PC-9 (cell line): ENCODE results near the gene LAMC3. TPM values are rescaled to one million over a fixed set of nuclear protein-coding genes. Genes with fewer than 3 reads are reported as not detected.

Experiments
- BruUV-seq: library from RNA; stranded (reverse); fragments of 400-500 nt; replicated peaks from 2 replicates; lab custom pipeline; 2021; lab: Mats Ljungman, UMichigan
- CTCF ChIA-PET: fragments of 300-600 bp; sonication (Branson Sonifier 250); formaldehyde crosslinking; loops from one replicate; lab custom pipeline; 2022; ENCODE audit warnings: antibody characterized with exemption; lab: Charles Lee
- POLR2A ChIA-PET: fragments of 300-600 bp; sonication (Branson Sonifier 250); formaldehyde crosslinking; loops from one replicate; lab custom pipeline; 2022; ENCODE audit warnings: antibody characterized with exemption; ENCODE audit not compliant: unreplicated experiment; lab: Charles Lee
- DNase-seq, 2 experiments: peaks; one replicate each; pipeline versions ENCODE4 v3.0.0 to v3.0.0-alpha.2; 2015 to 2022; ENCODE audit warnings: mixed read lengths in 1 of 2
- H2AFZ ChIP-seq: fragments of 200-600 bp; sonication (generic); 2 replicates; pipeline ENCODE4 v1.8.1; 2017; ENCODE audit warnings: antibody characterized with exemption
- H3F3A ChIP-seq: fragments of 200-600 bp; sonication (generic); 2 replicates; pipeline ENCODE4 v1.8.1; 2017; ENCODE audit warnings: antibody characterized with exemption, mild to moderate bottlenecking, low read depth; ENCODE audit not compliant: insufficient read depth
- H3K27ac ChIP-seq: fragments of 200-600 bp; sonication (generic); 2 replicates; pipeline ENCODE4 v1.6.1; 2016; ENCODE audit warnings: mixed run types
- H3K27me3 ChIP-seq: fragments of 200-600 bp; sonication (generic); 2 replicates; pipeline ENCODE4 v1.6.1; 2016; ENCODE audit warnings: low read depth, mixed run types; ENCODE audit not compliant: insufficient read depth
- H3K36me3 ChIP-seq: fragments of 200-600 bp; sonication (generic); 2 replicates; pipeline ENCODE4 v1.6.1; 2016; ENCODE audit warnings: low read depth, mixed run types
- H3K4me1 ChIP-seq: fragments of 200-600 bp; sonication (generic); replicated peaks from 2 replicates; pipeline ENCODE4 v1.6.1; 2016; ENCODE audit warnings: mixed run types; ENCODE audit not compliant: insufficient read depth
- H3K4me2 ChIP-seq: fragments of 200-600 bp; sonication (generic); 2 replicates; pipeline ENCODE4 v1.6.1; 2017; ENCODE audit warnings: mixed run types
- H3K4me3 ChIP-seq: fragments of 200-600 bp; sonication (generic); 2 replicates; pipeline ENCODE4 v1.6.1; 2016; ENCODE audit warnings: mixed run types
- H3K79me2 ChIP-seq: fragments of 200-600 bp; sonication (generic); 2 replicates; pipeline ENCODE4 v1.6.1; 2017; ENCODE audit warnings: low read depth, mixed run types
- H3K9me2 ChIP-seq: fragments of 200-600 bp; sonication (generic); 2 replicates; pipeline ENCODE4 v1.8.1; 2017; ENCODE audit warnings: mild to moderate bottlenecking; ENCODE audit not compliant: insufficient read depth
- H3K9me3 ChIP-seq: fragments of 200-600 bp; sonication (generic); 2 replicates; pipeline ENCODE4 v1.8.1; 2016; ENCODE audit warnings: low read depth; ENCODE audit not compliant: insufficient read depth
- H4K20me1 ChIP-seq: fragments of 200-600 bp; sonication (generic); 2 replicates; pipeline ENCODE4 v1.8.1; 2017; ENCODE audit not compliant: insufficient read depth
- CTCF ChIP-seq: fragments of 200-600 bp; sonication (generic); conservative IDR thresholded peaks from 2 replicates; pipeline ENCODE4 v1.6.1; 2017; ENCODE audit warnings: mixed run types, antibody characterized with exemption, mild to moderate bottlenecking, moderate library complexity
- EZH2 ChIP-seq: fragments of 200-600 bp; sonication (generic); IDR thresholded peaks from 2 replicates; pipeline ENCODE4 v1.8.0; 2017; ENCODE audit warnings: antibody characterized with exemption, low read depth
- intact Hi-C: fragments of 100-400 bp; cut with micrococcal nuclease; formaldehyde crosslinking; loops from one replicate; pipeline ENCODE4 v1.10.0; 2022; ENCODE audit not compliant: unreplicated experiment
- total RNA-seq: library from RNA; stranded (reverse); gene quantifications from 2 replicates; pipeline ENCODE4 v1.2.3, GENCODE V29; 2021

Gene LAMC3
- total RNA-seq, 1 experiment from 2014 or later = 0.41 TPM

- Histone ChIP-seq H4K20me1 (no peaks in the 10 kb centered on the region), H3K27ac (no peak overlapping the region), H3K9me3 (no peaks in the 10 kb centered on the region), H2AFZ (no peak overlapping the region), H3K4me1 (peaks cover 20% of the 10 kb centered on the region), H3K36me3 (no peaks in the 10 kb centered on the region), H3K27me3 (no peaks in the 10 kb centered on the region), H3K4me3 (no peak overlapping the region), H3K9me2 (no peaks in the 10 kb centered on the region), H3F3A (peaks cover 9% of the 10 kb centered on the region; the same call in 1 of the 2 replicates), H3K79me2 (no peaks in the 10 kb centered on the region), H3K4me2 (no peak overlapping the region)
- no peak for DNase-seq
- TF ChIP-seq CTCF = no peak
- TF ChIP-seq EZH2 = no peak
- BruUV-seq = no TSS peak
- POLR2A ChIA-PET = no interaction called here
- CTCF ChIA-PET = no interaction called here
- intact Hi-C loops = no loop called here
These were observed 82.5 kb downstream of the LAMC3 start for GRCh38 chr9:131091352-131091992.

- H4K20me1 ChIP-seq = no peaks in the 10 kb centered on the region; the same call in 1 of the 2 replicates
- H3K9me3 ChIP-seq = no peaks in the 10 kb centered on the region
- no peaks in the 10 kb centered on the region for H3K9me2 ChIP-seq
- H3K36me3 ChIP-seq = no peaks in the 10 kb centered on the region
- no TSS peak for BruUV-seq
- H3F3A ChIP-seq = peaks cover 9% of the 10 kb centered on the region; the same call in 1 of the 2 replicates
- no peak overlapping the region for H3K27ac ChIP-seq
- peaks cover 21% of the 10 kb centered on the region for H3K4me1 ChIP-seq
- no peaks in the 10 kb centered on the region for H3K27me3 ChIP-seq
- intact Hi-C loops = loop anchor here (1.0 kb wide), 1 partner anchor 10 kb away; no protein-coding TSS in a partner anchor
- 0 out of 2 replicates have a peak, but pooled peaks cover under 1% of the 10 kb centered on the region for H3K79me2 ChIP-seq
- ChIA-PET CTCF (no interaction called here), POLR2A (no interaction called here)
- no peak overlapping the region for H2AFZ ChIP-seq
- TF ChIP-seq CTCF (no peak), EZH2 (no peak)
- peak overlapping the region; percentile 36 for H3K4me2 ChIP-seq
- no peak for DNase-seq
- H3K4me3 ChIP-seq = no peak overlapping the region
These were observed 83.1 kb downstream of the LAMC3 start for GRCh38 chr9:131092030-131092429.

GRCh38 chr9:131092548-131093440 lies 83.8 kb downstream of the LAMC3 start:
- H2AFZ ChIP-seq = no peak overlapping the region
- 0 out of 2 replicates have a peak, but pooled peaks cover 4% of the 10 kb centered on the region for H3K79me2 ChIP-seq
- H3K4me1 ChIP-seq = peaks cover 28% of the 10 kb centered on the region
- ChIA-PET CTCF (interaction anchor here (0.6 to 0.7 kb wide), 2 partner anchors 23 to 33 kb away, joined by 5 to 7 read pairs; partner anchors contain the start of gene NUP214), POLR2A (no interaction called here)
- no TSS peak for BruUV-seq
- no peaks in the 10 kb centered on the region for H3K36me3 ChIP-seq
- TF ChIP-seq EZH2 (no peak), CTCF (no peak)
- peak; percentile 63 to 81 for DNase-seq
- no peak overlapping the region for H3K27ac ChIP-seq
- peaks cover 17% of the 10 kb centered on the region; the same call in 1 of the 2 replicates for H3F3A ChIP-seq
- H4K20me1 ChIP-seq = peaks cover 8% of the 10 kb centered on the region; the same call in 1 of the 2 replicates
- H3K4me3 ChIP-seq = no peak overlapping the region
- no peaks in the 10 kb centered on the region for H3K9me2 ChIP-seq
- H3K27me3 ChIP-seq = no peaks in the 10 kb centered on the region
- intact Hi-C loops = loop anchor here (1.0 kb wide), 1 partner anchor 10 kb away; no protein-coding TSS in a partner anchor
- H3K4me2 ChIP-seq = peak overlapping the region; percentile 36
- H3K9me3 ChIP-seq = no peaks in the 10 kb centered on the region
